Femur (tissue), 1 donor: Measurements from ENCODE around the gene STUM.

Experiments used
- DNase-seq: peaks from one replicate; pipeline ENCODE4 v3.0.0-alpha.2; 2017

Gene STUM

GRCh38 chr1:226643177-226643576 lies 94.6 kb downstream of the STUM start:
- no peak for DNase-seq

GRCh38 chr1:226643611-226644540 lies 95.3 kb downstream of the STUM start:
- DNase-seq, result no peak

GRCh38 chr1:226644541-226645176 lies 96.1 kb downstream of the STUM start:
- DNase-seq, result no peak

- no peak for DNase-seq
Observed at GRCh38 chr1:226645279-226645976, 96.9 kb downstream of the STUM start.

DNA sequence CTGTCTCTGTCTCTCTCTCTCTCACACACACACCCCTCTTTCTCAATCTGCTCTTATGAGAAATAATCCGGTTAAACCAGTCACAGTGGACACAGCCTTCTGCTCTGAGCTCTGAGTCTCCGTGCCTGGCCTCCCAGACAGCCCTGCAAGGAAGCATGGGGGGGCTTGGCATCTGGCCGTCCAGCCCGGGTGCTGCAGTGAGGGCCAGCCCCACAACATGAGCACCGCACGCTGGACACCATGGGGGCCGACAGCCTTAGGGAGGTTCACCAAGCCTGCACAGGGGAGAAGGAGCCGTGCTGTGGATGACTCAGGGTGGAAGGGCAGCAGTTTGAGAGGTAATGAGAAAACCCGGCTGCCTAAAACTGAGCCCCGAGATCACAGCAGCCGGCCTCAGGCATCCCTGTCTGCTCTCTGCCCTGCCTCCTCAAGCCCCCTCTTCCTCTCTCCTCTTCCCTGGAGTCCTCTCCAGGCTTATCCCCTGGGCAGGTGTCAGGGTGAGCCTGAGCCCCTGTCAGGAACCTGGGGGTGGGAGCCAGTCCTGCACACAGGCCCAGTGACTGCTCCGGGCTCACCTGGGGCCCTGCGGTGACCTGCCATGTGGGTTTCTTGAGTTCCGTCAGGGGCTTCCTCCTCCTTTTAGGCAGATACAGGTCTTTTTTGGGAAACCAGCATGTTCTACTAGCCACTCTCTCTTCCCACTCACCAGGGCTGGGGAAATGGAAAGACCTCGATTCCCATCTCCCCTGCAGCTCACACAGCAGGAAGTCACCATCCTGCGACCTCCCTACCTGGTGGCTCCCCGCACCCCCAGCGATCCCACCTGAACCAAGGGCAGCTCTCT lies 97.7 kb downstream of the STUM start:
- DNase-seq, result no peak

DNA sequence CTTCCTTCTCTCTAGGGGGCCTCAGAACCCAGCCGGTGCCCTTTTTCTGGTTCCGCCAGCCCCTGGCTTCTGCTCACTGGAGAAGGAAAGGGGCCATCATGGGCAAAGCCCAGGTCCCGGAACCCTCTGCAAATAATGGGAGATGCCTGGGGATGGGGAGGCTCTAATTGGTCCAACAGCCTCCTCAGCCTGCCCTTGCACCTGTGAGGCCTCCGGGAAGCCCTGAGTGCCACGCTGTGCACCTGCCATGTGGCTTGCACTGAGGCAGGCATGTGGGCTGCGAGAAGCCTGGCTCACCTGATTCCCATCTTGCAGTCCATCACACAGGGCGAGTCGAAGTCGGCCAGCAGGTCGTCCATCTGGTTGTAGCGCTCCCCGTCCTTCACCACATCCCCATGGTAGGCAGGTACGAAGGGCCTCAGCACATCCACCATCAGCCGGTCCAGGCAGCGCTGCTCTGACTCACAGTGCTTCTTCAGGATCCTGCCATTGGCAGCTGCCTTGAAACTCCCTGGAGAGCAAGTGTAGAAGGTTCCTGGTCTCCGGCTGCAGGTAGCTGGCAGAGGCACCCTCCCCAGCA lies 98.4 kb downstream of the STUM start:
- no peak for DNase-seq

DNA sequence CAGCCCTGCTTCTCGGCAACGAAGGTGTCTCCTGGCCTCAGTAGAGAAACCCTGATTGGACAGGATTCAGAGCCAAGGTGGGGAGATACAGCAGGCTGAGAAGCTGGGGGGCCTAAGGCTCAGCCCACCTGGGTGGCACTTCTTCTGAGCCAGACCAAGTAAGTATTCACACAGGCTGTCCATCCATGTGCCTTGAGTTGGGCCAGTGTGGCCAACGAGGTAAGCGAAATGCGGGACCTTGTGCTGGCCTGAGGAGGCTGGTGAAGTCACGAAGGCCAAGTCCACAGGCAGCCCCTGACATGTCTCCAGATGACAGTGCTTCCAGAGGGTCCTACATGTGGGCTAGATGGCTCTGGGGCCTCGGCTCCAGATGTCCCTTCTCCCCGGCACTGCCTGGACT lies 99.2 kb downstream of the STUM start:
- DNase-seq, result no peak

GRCh38 chr1:226648421-226648820 lies 99.9 kb downstream of the STUM start:
- DNase-seq, result no peak

GRCh38 chr1:226649244-226649643 lies 100.7 kb downstream of the STUM start:
- no peak for DNase-seq

GRCh38 chr1:226649780-226650179 lies 101.2 kb downstream of the STUM start:
- DNase-seq, result no peak

DNA sequence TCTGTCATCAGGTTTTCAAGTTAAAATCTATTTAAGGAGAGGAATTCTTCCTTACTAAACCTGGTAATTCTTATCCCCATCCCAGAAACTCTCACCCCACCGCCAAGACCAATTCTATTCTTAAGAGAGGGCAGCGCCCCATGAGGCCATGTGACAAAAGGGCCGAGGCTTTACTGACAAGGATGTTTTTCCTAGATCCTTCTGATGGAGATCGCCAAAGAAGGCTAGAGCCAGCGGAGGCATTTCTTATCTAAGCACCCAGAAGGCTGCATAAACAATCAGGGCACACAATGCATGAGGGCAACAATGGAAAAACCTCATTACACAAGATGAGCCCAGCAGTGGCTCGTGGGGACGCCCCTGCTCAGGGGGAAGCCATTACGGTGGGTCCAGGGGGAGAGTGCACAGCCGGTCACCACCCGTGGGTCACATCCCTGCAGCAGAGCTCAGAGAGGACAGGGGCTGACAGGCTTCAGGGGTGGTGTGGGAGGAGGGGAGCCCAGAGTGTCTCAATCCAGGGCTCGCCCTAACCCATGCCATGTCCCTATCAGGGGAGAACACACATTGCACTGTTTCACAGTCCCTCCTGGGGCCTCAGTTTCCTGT lies 101.8 kb downstream of the STUM start:
- no peak for DNase-seq

- DNase-seq, result no peak
Observed at GRCh38 chr1:226651041-226651731, 102.6 kb downstream of the STUM start.

DNA sequence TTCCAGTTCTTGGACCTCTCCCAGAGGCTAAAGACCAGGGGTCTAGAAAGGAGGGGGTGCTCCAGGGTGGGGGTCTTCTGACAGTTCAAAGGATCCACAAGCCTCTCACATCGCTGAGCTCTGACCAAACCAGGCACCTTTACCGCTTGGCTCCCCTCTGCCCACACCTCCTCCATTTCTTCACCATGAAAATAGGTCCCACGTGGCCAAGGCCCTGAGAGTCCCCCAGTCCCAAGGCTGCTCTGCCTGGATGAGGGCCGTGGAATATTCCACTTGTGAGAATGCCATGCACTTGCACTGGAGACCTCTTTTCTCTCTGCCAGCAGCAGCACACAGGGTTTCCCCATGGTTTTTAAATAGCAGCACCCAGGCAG lies 103.2 kb downstream of the STUM start:
- no peak for DNase-seq

DNA sequence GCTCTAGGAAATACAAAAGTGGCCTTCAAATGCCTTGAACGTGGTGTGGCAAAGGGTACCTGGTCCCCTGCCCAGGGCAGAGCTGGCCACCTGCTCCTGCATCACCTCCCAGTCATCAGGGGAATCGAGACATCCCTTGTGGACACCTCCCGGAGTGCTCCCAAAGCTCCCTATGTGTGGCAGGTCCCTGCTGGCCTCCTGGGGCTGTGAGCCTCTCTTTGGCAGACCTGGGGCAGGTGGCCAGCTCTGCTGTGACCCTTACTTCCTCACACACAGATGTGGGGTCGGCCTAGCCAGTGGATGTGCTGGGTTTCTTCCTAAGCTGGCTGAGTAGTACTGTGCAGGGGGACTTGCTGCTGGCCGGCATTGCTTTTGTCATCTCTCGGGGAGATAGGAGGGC lies 104.0 kb downstream of the STUM start:
- DNase-seq, result no peak

DNA sequence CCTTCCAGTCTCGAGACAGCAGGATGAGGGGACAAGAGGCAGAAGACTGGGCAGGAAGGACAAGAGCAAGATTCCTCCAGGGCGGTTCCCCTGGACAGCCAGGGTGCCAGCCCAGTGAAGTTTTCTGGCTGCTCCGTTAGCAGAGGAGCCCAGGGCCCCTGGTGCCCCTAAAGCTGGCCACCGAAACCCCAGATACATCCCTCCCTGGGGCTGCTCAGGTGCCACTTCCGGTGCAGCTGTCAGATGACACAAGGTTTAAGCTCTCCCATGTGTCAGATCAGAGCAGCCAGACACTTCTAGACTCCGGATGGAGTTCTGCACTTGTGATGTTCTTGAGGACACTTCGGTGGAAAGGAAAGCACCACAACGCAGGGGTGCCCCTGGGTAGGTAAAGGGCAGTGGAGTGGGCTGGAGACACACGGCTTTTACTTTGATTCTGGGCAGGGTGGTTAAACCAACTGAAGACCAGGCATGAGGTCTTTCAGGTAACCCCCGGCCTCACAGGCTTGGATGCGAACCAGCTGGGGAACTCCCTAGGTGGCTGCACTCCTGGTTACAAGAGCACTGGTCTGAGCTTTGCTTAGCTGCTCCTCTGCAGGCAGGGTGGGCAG lies 104.9 kb downstream of the STUM start:
- no peak for DNase-seq

DNA sequence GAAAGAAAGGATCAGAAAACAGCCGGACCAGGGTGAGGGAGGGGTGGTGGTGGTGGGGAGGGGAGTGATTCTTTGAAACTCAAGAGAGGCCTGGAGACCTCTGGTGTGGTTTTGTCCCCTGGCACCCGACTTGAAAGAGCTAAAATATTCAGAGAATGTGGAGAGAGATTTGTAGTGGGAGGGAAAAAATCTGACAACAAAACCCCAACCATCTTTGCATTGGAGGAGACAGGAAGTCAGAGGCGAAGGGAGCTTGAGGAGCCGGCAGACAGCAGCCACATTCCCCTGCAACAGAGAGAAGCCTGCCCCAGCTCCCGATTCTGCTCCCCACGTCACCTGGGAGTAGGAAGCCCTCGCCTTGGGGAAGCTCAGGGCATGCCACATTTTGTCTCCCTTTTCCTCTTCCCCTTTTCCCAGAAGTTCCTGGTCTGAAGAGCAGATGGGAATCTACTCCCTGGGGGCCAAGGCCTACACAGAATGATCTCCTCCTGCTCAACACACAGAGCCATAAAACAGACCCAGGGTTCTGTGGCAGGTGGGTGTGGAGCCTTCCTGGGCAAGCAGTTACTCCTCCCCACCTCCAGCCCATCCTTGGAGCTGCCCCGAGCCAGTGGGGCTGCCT lies 105.6 kb downstream of the STUM start:
- no peak for DNase-seq

DNA sequence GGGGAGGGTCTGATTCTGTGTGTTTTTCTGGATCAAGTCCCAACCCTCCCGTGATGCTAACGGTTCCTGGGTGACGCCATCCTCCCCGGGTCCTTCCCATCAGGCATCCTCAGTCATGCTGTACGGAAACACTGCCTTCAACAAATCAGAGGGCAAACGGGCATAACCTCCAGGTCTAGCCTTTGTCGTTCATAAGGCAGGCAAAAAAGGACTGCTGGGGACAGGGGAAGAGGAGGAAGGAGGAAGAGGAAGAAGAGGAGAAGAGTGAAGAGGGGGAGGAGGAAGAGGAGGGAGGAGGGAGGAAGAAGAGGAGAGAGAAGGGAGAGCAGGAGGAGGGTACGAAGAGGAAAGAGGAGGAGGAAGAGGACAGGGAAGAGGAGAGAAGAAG lies 106.1 kb downstream of the STUM start:
- DNase-seq, result no peak

GRCh38 chr1:226655251-226656163 lies 106.9 kb downstream of the STUM start:
- no peak for DNase-seq

- no peak for DNase-seq
Observed at GRCh38 chr1:226656201-226656600, 107.6 kb downstream of the STUM start.
